ENCODE data around the gene TNFRSF18. TPM values are rescaled to one million over a fixed set of nuclear protein-coding genes. Genes with fewer than 3 reads are reported as not detected.
A peak's percentile ranks its signal among the peaks of the same experiment; 100 is the strongest.

The TNFRSF18 gene
- total RNA-seq, 1 donor from 2014 or later = not detected

DNA sequence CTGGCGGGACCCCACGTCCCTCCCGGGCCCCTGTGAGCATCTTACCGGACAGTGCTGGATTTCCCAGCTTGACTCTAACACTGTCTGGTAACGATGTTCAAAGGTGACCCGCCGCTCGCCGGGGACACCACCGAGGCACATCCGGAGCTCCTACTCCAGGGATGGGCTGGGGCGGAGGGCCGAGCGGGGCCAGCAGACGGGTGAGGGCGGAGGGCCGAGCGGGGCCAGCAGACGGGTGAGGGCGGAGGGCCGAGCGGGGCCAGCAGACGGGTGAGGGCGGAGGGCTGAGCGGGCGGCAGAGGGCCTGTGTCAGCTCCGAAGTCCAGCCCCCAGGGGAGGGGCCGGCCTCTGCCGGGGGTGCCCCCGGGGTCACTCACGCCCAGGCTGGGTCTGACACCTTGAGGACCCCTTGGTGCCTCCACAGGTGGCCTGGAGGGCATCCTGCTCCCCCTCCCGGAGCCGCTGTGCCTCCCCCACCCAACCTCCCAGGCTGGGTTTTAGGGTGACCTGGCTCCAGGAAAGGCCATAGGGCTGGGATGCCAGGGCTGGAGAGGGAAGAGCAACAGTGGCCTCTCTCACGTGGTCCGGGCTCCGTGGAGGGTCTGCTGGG lies 38.4 kb downstream of the TNFRSF18 start:
- ATAC-seq (no peak), DNase-seq (ENCODE audit: low spot score) (no peak)

- DNase-seq (ENCODE audit: low spot score) (no peak), ATAC-seq (no peak)
Observed at GRCh38 chr1:1167398-1167821, 39.0 kb downstream of the TNFRSF18 start.

DNA sequence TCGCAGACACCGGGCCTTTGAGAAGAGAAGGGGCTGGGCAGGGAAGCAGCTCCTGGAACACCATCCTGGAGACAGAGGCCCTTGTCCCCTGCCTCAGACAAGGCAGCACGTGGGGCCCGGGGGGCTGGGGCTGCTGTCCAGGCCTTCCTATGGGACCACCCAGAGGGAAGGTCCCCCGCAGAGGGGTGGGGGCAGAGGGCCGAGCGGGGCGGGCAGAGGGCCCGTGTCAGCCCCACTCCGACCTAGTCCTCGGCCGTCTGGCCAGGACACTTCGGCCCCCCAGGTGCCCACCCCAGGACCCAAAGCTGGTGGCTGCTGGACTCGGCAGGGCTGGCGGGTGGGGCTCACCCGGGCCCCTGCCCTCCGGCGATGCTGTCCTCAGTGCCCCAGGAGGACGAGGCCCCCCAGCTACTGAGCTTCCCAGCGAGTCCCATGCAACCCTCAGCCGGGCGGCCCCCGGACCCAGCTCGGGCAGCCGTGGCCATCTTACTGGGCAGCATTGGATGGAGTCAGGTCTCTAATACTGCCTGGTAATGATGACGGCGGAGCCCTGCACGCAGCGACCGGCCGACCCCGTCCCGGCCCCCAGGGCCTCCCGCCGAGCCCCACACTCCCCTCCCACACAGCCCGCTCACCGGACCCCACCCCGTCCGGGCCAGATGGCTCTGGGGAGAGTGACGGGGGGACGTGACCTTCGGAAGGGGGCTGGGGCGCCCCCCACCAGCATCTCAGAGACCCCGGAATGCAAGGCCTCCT lies 39.6 kb downstream of the TNFRSF18 start:
- no peak for ATAC-seq

DNA sequence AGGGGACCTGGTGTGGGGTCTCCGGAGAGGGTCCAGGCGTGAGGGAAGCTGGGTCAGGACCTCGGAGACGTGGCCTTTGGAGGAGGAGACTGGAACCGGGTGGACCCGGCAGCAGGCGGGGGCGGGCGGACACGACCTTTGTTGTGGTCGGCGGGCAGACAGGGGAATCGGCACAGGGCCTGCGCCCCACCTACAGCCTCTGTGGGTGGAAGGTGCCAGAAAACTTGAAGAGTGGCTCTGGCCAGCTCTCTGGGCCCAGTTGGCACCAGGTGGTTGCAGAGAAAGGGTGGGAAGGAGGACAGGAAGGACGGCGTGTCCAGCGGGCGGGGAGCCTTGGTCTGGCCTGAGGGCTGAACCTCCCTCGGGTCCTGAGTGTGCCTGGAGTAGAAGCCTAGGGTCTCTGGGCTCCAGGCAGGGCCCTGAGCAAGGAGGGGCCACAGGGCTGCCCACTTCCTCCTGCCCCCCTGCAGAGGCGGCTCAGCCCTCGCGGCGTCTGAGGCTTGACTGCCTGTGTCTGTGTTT lies 40.4 kb downstream of the TNFRSF18 start:
- ATAC-seq (no peak), DNase-seq (ENCODE audit: low spot score) (no peak)

More for the DNA sequence above, 39.6 kb downstream of the TNFRSF18 start:
- no peak for DNase-seq (ENCODE audit: low spot score)

DNA sequence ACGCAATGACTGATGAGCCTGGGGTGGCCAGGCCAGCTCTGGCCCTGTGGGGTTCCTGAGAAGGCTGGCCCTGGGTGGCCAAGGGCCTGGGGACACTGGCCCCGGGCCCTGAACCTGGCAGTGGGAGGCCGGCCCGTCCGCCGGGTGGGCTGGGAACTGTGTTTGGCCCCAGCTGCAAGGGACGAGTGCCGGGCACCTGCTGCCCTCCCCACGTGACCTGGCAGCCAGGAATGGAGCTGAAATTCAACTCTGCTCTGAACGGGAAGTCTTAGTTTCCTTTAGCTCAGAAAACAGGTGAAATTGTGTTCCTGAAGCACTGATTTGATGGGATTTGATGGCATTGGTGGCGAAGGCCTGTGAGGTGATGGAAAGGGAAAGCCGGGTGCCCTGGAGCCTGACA lies 40.9 kb downstream of the TNFRSF18 start:
- no peak for DNase-seq (ENCODE audit: low spot score)

GRCh38 chr1:1164701-1165451 lies 41.5 kb downstream of the TNFRSF18 start:
- ATAC-seq (peak; percentile 8), DNase-seq (ENCODE audit: low spot score) (no peak)

More for the DNA sequence above, 40.9 kb downstream of the TNFRSF18 start:
- no peak for ATAC-seq

DNA sequence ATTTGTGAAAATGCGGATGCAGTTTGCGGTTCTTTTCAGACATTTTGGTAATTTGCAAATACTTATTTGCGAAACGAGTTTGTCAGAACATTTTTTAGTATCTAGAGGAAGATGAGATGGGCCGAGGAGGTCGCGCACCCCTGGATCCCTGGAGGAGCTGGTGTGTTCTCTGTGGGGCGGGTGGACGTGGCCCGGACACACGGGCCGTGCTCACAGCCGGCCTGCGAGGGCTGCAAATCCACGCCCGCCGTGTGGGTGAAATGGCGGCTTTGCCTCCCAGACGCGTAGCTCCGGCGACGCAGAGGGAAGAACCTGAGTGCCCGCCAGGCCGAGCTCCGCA lies 42.1 kb downstream of the TNFRSF18 start:
- DNase-seq (ENCODE audit: low spot score) (no peak), ATAC-seq (no peak)

DNA sequence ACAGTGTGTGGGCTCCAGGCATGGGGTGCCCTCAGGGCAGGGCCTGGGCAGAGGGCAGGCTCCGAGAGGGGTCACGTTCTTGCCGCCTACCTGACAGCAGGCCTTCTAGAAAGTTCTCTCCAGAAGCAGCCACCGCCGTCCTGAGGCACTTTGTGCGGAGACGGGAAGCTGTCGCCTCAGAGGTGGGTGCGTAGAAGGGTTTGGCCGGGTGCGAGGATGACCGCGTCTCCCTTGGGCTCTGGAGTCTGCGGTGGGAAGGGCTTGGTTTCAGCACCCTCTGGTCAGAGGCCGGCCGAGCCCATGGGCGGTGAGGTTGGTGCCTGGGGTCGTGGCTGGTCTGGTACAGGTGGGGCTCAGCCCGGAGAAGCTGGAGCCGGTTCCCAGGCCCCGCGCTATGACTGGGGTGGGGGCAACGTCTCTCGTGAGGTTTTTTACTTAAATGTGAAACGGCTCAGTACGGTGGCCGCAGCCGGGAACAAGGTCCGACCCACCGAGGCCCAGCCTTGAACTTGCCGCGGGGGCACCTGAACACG lies 42.8 kb downstream of the TNFRSF18 start:
- ATAC-seq (no peak), DNase-seq (ENCODE audit: low spot score) (no peak)

DNA sequence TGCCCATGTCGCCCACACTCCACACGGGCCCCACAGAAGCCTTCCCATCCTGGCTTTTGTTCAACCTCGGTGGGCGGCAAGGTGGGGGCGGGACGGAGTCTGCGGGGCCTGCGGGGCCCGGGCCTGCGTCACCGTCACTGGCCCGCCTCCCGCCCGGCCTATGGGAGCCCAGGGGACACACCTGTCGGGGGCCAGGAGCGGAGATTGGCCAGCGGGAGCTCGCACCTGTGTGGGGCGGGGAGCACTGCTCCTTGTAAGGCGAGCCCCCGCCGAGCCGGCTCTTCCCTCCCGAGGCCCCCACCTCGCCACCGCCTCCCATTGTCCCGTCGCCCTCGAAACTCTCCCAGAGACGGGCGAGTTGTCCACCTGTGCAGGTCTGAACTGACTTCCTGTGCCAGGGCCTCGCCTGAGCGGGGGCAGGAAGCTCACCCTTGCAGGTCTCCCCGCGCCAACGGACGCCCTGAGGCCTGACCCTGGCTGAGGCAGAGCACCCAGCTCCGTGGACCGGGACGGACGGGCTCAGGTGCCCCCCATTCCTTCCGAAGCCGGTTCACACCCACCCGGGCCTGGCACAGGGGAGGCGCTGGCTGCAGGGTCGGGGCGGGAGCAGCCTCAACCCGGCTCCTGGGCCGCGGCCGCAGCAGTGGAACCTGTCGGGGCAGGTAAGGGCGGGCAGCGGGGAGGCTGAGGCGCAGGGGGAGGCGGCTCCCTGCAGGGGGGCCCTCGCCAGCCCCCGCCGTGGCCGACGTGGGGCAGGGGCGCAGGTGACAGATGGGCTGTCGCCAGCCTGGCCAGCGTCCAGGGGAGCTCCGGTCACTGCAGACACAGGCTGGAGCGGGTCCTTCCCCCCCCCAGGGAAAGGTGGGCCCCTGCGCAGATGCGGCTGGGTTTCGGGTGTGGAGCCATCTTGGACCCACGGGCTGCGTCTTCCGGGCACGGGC lies 43.5 kb downstream of the TNFRSF18 start:
- ATAC-seq = peak; percentile 19

DNA sequence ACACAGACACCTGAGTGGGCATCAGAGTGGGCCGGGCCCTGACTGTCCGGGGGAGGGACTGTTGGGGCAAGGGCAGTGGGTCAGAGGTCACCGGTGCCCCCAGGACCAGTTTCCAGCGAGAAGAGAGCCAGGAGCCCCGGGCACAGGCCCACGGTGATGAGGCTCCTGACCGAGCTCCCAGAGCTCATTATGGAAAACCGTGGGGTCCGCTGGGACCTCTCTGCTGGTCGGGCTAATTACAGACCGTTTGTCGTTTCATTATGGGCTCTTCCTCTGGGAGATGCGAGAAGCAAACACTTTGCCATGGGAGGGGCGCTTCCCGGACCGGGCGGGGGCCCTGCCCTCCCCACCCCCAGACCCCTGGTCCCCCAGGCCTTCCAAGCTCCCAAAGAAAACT lies 44.7 kb downstream of the TNFRSF18 start:
- ATAC-seq (no peak), DNase-seq (ENCODE audit: low spot score) (no peak)

More for the DNA sequence above, 43.5 kb downstream of the TNFRSF18 start:
- no peak for DNase-seq (ENCODE audit: low spot score)

GRCh38 chr1:1161078-1161682 lies 45.2 kb downstream of the TNFRSF18 start:
- ATAC-seq (no peak), DNase-seq (ENCODE audit: low spot score) (no peak)

DNA sequence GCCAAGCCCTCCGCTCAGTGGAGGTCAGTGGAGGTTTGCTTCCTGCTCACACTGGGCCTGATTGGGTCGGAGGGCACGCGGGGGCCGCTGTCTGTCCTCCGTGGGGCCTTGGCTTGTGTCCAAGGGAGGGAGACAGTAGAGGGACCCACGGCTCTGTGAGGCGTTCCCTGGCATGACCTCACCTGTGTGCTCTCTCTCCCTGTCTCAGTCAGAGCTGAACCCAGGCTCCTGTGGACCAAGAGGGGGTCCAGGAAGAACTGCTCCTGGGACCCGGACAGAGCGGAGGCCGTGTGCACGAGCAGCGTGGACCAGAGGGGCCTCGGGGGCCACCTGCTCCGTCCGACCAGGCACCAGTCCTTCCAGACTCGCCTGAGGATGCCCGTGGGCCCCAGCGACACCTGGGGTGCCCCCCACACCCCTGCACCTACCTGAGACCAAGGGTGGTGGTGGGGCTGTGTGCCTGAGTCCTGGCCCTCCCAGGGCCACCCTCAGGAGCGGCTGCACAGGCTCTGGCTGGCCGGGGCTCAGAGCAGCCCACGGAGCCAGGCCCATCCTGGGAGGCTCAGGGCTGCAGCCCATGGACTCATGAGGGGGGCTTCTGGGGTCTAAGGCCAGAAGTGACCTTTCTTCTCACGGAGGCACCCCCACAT lies 46.0 kb downstream of the TNFRSF18 start:
- ATAC-seq (no peak), DNase-seq (ENCODE audit: low spot score) (no peak)

DNA sequence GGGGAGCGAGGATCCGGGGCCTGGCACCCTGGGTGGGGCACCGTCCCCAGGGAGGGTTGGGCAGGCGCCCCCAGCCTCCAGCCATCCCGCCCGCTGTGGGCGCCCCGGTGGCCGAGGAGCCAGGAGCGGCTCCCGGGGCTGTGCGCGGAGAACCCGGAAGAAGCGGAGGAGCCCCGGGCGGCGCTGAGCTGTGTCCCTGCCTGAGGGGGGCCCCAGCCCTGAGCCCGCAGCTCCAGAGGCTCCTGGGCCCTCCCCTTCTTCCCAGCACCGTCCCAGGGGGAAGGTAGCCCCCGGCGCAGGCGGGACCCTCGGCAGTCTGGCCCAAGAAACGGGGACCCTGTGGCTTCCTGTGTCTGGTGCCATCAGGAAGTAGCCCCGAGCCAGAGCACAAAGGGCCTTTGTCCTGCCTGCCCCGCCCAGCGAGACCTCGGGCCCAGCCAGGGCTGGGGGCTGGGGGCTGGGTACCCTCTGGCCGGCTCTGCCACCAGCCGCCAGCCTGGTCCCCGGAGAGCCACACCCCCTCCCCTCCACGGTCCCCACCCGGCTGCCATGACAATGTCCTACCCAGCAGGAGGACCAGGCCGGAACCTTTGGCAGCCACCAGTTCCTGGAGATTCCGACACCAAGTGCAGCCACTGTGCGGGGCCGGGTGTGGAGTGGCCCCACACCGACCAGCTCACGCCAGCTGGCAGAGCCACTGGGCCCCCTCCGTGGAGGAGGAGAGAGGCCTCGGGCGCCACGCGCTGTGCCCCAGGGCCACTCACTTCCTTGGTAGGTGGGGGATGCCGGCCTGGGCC lies 48.3 kb downstream of the TNFRSF18 start:
- peak; percentile 27 for ATAC-seq
- DNase-seq (ENCODE audit: low spot score) = no peak

DNA sequence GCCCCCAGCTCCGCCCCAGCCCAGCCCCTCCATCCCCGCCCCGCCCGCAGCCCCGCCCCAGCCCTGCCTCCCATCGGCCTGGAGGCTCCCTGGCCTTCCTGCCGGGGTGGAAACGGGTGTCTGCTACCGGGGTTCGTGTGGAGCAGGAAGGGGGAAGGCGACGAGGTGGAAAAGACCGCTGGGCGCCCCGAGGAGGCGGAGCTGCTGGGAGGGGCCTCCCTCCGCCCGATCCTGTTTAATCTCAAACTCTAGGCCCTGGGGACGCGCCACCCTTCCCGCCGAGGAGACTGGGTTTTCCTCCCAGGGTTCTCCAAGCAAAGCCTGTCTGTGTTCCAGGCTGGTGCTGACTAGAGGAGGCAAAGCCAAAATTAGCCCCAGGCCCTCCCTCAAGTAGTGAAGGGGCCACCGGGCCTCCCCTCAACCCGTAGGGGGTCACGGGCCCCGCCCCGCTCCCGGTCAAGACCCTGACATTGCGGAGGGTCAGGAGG lies 48.9 kb downstream of the TNFRSF18 start:
- peak; percentile 71 for ATAC-seq

DNA sequence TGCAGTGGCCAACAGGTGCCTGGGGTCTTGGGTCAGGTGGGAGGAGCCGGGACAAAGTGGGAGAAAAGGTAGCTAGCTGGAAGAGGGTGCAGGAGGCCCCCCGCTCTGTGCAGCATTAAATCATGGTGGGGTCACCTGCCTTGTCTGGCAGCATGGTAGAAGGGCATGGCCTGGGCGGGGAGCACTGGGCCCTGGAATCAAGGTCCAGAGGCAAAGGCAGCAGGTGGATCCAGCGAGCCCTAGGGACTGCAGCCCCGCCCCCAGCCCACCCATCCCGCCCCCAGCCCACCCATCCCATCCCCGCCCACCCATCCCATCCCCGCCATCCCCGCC lies 49.4 kb downstream of the TNFRSF18 start:
- ATAC-seq = no peak
- no peak for DNase-seq (ENCODE audit: low spot score)

More for the DNA sequence above, 48.9 kb downstream of the TNFRSF18 start:
- DNase-seq (ENCODE audit: low spot score) = peak; percentile 69

- ATAC-seq = no peak
Observed at GRCh38 chr1:1156140-1157032, 50.0 kb downstream of the TNFRSF18 start.

GRCh38 chr1:1155258-1155657 lies 51.1 kb downstream of the TNFRSF18 start:
- ATAC-seq (no peak), DNase-seq (ENCODE audit: low spot score) (no peak)

More at GRCh38 chr1:1156140-1157032, 50.0 kb downstream of the TNFRSF18 start:
- no peak for DNase-seq (ENCODE audit: low spot score)

Measured in left lobe of liver (tissue), 2 donors.